ENCODE results near the gene ROR1. TPM values are rescaled to one million over a fixed set of nuclear protein-coding genes. Genes with fewer than 3 reads are reported as not detected.
"Not testable (repeated sequence)": the region's sequence is repeated elsewhere in the genome, so short reads cannot be mapped to it uniquely, and the experiment has no call there.

ROR1 gene
- polyA plus RNA-seq, 3 donors from 2014 or later: 1.1 to 3.3 (median 1.2) TPM

DNA sequence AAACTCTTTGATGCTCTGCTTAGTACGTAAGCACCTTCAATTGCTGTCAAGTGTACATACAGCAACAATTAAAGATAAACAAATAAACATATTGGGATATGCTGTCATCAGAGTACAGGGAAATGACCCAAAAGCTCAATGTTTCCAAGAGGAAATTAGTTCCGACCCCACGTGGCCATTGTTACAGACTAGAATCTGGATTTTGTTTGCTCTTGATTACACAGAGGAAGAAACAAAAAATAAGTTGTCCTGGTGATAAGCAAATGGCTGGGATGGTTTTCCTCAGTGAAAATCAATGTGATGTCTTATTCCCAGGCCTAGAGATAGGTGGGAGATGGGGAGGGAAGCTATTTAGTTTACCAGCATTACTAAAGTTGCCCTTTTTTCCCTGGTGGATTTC, 316.6 kb downstream of the ROR1 start:
- H3K9me3 Mint-ChIP-seq: no peaks in the 10 kb centered on the region
- H3K27ac Mint-ChIP-seq: no peak overlapping the region
- DNase-seq: no peak
- H3K27me3 Mint-ChIP-seq (ENCODE audit: low read depth in 3 of 3): peaks cover 2 to 4% (median 2%) of the 10 kb centered on the region in 3 donors
- H3K4me3 Mint-ChIP-seq: no peak overlapping the region
- no peaks in the 10 kb centered on the region for H3K36me3 Mint-ChIP-seq
- peaks cover 0 to 7% of the 10 kb centered on the region in 2 donors for H3K4me1 Mint-ChIP-seq

DNA sequence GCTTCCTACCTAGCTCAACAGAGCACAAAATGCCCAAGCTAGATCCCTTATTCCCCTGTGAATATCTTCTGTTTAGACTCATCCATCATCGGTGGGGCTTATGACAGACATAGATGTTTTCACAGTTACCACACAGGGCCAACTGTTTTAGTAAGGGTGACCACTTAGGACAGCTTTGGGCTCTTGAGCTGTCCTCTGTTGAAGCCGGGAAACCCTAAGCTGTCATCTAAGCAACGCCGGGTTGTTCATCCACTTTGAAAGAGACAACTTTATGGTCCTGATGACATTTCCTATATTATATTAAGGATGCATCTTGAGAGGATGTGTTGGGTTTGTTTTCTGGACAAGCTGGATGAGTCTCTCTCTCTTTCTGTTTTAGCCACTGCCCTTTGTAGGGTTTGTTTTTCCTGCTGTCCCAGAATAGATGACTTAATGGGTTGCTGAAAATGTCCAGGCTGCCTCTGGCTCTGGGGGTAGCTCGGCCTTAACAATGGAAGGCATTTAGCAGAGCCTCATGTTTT, 319.1 kb downstream of the ROR1 start:
- Mint-ChIP-seq H3K4me3 (no peak overlapping the region), H3K9me3 (peaks cover 0 to 3% (median 0%) of the 10 kb centered on the region in 6 donors), H3K4me1 (peaks cover 0 to 6% of the 10 kb centered on the region in 2 donors), H3K27me3 (ENCODE audit: low read depth in 3 of 3) (peaks cover 2 to 8% (median 3%) of the 10 kb centered on the region in 3 donors), H3K27ac (no peak overlapping the region), H3K36me3 (no peaks in the 10 kb centered on the region)
- DNase-seq: no peak

DNA sequence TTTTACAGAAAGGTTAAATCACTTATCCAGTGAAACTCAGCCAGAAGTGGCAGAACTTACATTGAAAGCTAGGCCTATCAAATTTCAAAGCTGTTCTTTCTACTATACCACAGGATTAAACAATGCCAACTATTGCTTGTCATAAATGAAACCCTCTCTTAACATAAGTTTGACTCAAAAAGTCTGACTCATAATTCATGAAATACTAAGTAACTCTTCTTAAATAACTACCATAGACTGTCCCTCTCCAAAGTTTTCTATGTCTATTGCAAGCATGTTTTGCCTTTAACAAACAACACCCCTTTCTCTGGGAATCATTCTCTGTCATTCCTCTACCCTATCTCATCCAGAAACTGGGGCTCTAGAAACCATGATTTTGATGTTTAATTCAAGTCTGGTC, 320.1 kb downstream of the ROR1 start:
- no peak for DNase-seq
- Mint-ChIP-seq H3K27ac (no peak overlapping the region), H3K4me3 (no peak overlapping the region), H3K4me1 (no peaks in the 10 kb centered on the region), H3K36me3 (no peaks in the 10 kb centered on the region), H3K27me3 (ENCODE audit: low read depth in 3 of 3) (peaks cover 1 to 5% (median 2%) of the 10 kb centered on the region in 3 donors), H3K9me3 (peaks cover 0 to 3% (median 0%) of the 10 kb centered on the region in 6 donors)

DNA sequence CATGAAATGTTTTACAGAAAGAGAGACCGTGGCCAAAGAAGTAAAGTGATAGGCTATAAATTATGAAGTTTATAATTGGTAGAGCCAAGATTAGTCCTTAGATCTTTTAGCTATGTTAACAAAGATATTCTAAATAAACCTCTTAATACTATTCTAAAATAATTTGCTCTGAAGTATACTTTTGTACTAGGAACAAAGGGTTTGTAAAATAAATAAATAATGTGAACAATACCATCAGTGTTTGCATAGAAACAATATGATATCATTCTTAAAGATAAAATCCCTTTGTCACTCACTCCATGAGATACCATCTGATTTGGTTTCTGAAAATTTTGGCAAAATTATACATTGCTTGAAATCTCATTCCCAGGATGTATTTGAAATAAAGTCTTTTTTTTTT, 322.0 kb downstream of the ROR1 start:
- Mint-ChIP-seq H3K27ac (no peak overlapping the region), H3K4me1 (no peaks in the 10 kb centered on the region), H3K4me3 (no peak overlapping the region), H3K9me3 (peaks cover 0 to 3% (median 0%) of the 10 kb centered on the region in 6 donors), H3K27me3 (ENCODE audit: low read depth in 3 of 3) (peaks cover 1 to 5% (median 2%) of the 10 kb centered on the region in 3 donors), H3K36me3 (no peaks in the 10 kb centered on the region)
- DNase-seq: no peak

DNA sequence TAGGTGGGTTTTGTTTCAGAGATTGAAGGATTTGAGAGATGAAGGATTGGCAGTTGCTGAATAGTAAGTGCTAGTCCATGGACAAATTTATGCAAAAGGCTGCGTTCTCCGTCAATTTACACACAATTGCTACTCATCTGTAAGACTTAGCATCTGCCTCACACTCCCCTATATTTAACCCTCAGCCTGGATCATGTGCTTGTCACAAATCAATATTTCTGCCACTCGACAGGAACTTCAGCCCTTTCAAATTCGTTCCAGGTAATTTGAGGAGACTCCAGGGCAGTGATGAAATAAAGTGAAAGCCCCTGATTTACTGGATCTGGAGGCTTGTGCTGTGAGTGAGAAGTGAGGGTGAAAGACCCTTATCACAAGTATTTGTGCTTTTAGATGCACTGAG, 324.0 kb downstream of the ROR1 start:
- DNase-seq: no peak
- Mint-ChIP-seq H3K4me3 (no peak overlapping the region), H3K27me3 (ENCODE audit: low read depth in 3 of 3) (peaks cover 0 to 5% (median 1%) of the 10 kb centered on the region in 3 donors), H3K27ac (no peak overlapping the region), H3K4me1 (no peaks in the 10 kb centered on the region), H3K36me3 (no peaks in the 10 kb centered on the region), H3K9me3 (peaks cover 0 to 3% (median 0%) of the 10 kb centered on the region in 6 donors)

DNA sequence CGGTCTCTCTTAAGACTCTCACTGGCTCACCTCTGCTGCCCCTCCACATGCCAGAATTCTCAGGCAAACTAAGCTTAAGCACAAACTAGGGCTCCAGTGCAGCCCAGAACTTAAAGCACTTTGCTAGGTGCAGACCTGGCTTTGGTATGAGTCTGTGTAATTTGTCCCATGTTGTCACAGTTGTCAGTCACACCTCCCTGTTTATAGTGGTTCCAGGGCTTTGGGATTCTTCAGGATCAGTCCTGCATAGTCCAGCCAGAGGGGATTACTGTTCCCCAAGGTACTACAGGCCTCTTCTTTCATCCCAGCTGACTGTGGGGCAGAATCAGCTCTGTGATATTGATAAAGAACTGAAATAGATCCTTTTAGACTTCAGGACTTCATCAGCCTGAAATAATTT, 324.6 kb downstream of the ROR1 start:
- H3K4me3 Mint-ChIP-seq: no peak overlapping the region
- H3K36me3 Mint-ChIP-seq: no peaks in the 10 kb centered on the region

DNA sequence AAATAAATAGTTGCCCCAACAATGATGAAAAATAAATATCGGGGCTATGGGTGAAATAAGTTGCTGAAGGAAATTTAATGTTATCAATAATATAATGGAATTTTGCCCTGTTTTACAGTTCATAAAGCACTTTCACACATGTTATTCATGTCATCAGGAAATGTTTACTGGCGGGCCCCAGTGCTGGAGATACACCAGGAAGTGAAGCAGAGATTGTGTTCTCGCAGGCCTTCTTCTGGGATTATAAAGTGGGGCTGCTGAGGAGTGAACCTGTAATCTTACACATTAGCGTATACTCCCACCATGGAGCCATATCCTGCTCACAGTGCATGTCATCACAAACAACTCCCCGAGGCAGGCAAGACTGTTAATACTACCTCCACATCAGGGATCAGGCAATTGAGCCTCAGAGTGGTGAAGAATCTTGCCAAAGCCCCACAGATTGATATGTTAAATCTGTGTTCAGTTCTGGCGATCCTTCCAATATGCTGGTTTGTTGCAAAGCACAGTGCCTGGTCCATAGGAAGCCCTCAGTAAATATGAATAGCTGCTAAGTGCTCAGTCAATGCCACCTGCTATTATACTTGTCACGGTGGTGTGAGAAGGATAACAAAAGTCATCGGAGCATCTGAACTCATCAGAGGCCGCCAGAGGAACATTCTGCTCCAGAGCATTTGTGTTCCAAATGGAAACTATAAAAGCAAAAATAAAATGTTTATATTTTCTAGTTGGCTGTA, 325.2 kb downstream of the ROR1 start:
- H3K36me3 Mint-ChIP-seq: no peaks in the 10 kb centered on the region
- no peaks in the 10 kb centered on the region for H3K4me1 Mint-ChIP-seq
- H3K4me3 Mint-ChIP-seq: no peak overlapping the region
- no peak for DNase-seq
- peaks cover 0 to 5% (median 1%) of the 10 kb centered on the region in 3 donors for H3K27me3 Mint-ChIP-seq (ENCODE audit: low read depth in 3 of 3)
- H3K9me3 Mint-ChIP-seq: peaks cover 0 to 3% (median 0%) of the 10 kb centered on the region in 6 donors
- no peak overlapping the region for H3K27ac Mint-ChIP-seq

More for the DNA sequence above, 324.6 kb downstream of the ROR1 start:
- DNase-seq: no peak
- Mint-ChIP-seq H3K27ac (no peak overlapping the region), H3K4me1 (no peaks in the 10 kb centered on the region), H3K9me3 (peaks cover 0 to 3% (median 0%) of the 10 kb centered on the region in 6 donors), H3K27me3 (ENCODE audit: low read depth in 3 of 3) (peaks cover 0 to 5% (median 1%) of the 10 kb centered on the region in 3 donors)

DNA sequence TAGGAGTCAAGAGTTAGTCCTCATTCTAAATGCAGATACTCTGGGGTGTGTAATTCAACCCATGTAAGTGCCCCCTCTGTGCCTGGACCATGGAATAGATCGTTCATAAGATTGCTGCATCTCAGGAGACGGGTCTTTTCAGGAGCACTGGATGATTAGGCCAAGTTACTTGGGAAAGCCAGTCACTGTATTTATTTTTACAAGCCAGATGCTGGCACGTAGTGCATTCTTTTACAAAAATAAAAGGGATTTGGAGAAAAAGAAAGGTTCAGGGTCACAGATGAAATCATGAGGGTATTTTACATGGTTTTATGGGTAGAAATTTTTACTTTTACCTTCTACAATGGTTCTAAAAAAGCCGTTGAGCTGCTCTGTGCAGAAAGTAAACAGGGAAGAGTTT, 327.0 kb downstream of the ROR1 start:
- Mint-ChIP-seq H3K4me1 (no peaks in the 10 kb centered on the region), H3K36me3 (no peaks in the 10 kb centered on the region), H3K27me3 (ENCODE audit: low read depth in 3 of 3) (peaks cover 1 to 3% (median 2%) of the 10 kb centered on the region in 3 donors), H3K9me3 (peaks cover 0 to 3% (median 0%) of the 10 kb centered on the region in 6 donors), H3K27ac (no peak overlapping the region), H3K4me3 (no peak overlapping the region)
- no peak for DNase-seq

DNA sequence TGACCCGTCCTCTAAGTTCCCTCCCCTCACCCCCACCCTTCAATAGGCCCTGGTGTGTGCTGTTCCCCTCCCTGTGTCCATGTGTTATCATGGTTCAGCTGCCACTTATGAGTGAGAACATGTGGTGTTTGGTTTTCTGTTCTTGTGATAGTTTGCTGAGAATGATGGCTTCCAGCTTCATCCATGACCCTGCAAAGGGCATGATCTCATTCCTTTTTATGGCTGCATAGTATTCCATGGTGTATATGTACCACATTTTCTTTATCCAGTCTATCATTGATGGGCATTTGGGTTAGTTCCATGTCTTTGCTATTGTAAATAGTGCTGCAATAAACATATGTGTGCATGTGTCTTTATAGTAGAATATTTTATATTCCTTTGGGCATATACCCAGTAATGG, 330.8 kb downstream of the ROR1 start:
- not testable (repeated sequence) for H3K4me3 Mint-ChIP-seq; H3K36me3 Mint-ChIP-seq; DNase-seq; H3K27me3 Mint-ChIP-seq (ENCODE audit: low read depth in 3 of 3); H3K27ac Mint-ChIP-seq; H3K9me3 Mint-ChIP-seq; H3K4me1 Mint-ChIP-seq

DNA sequence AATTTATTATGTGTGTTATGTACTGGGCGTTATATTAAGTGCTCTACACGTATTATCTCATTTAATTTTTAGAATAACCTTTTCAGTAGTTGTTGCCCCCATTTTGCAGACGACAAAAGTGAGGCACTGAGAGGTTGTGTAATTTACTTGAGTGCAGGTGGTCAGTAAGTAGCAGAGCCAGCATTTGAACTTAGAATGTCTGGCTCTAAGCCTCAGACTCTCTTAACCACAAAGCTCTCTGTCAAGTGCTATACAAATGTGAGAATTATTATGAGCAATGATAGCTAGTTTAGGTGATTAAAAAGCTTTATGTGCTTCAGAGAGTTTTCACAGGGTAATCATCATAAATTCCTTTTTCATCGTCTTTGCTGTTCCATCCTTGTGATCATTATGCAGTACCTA, 333.3 kb downstream of the ROR1 start:
- no peaks in the 10 kb centered on the region for H3K36me3 Mint-ChIP-seq

DNA sequence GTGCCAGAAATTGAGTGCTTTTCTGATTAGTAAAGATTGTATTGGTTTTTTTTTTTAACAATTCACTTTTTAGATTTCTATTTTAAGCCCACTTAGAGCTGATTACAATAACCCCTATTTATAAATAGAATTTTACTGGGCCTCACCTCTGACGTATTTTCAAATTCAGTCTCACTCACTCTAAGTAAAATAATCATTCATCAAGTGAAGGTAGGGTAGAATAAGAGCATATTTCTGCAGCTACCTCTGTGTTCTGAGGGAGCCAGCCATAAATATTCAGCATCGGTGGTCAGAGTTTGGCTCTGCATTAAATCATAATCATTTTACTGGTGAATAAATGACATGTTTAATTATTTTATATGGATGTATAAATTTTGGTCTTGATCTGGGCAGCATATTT, 333.8 kb downstream of the ROR1 start:
- H3K27me3 Mint-ChIP-seq (ENCODE audit: low read depth in 3 of 3): peaks cover 0 to 4% (median 4%) of the 10 kb centered on the region in 3 donors
- H3K4me3 Mint-ChIP-seq: no peak overlapping the region
- no peaks in the 10 kb centered on the region for H3K4me1 Mint-ChIP-seq
- no peak for DNase-seq
- H3K27ac Mint-ChIP-seq: no peak overlapping the region
- no peaks in the 10 kb centered on the region for H3K36me3 Mint-ChIP-seq
- H3K9me3 Mint-ChIP-seq: peaks cover 0 to 5% (median 0%) of the 10 kb centered on the region in 6 donors

More for the DNA sequence above, 333.3 kb downstream of the ROR1 start:
- Mint-ChIP-seq H3K4me3 (no peak overlapping the region), H3K4me1 (no peaks in the 10 kb centered on the region), H3K27me3 (ENCODE audit: low read depth in 3 of 3) (peaks cover 0 to 4% (median 4%) of the 10 kb centered on the region in 3 donors), H3K27ac (no peak overlapping the region), H3K9me3 (peaks cover 0 to 5% (median 0%) of the 10 kb centered on the region in 6 donors)
- no peak for DNase-seq

DNA sequence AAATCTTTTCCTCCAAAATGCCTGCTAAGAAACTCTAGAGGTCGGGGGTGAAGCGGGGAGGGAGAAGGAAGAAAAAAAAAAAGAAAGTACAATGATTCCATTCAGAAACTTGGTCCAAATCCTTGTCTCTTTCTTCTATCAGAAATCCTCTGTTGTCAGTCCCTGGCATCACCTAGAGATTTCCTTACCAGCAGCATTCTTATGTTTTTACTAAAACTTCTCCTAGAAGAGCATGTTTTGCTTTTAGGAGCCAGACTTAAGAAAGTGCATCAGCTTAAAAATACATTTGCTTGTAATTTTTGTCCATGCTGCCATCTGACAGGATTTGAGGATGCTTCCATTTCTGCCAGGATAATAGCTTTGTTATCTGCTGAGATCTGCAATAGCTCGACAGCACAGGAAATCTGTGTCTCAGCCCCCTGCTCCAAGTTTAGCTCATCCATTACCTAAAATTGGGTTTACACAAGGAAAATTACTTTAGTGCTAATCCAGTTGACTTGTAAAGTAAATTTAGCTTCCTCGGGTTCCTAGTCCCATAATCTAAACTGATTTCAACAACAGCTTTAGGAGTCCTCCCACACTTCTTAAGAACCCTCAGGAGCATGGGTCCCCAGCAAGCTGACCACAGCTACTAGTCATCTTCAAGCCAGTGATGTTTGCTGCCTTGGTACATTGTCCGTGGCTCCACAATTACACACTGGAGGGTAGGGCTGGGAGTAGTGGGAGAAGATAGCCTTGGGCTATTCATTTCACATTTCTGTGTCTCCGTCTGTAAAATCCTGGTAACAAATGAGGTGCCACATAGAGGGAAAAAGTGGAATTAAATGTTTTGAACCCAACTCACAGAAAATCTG, 337.3 kb downstream of the ROR1 start:
- H3K9me3 Mint-ChIP-seq: peaks cover 0 to 5% (median 0%) of the 10 kb centered on the region in 6 donors
- H3K36me3 Mint-ChIP-seq: no peaks in the 10 kb centered on the region
- no peak for DNase-seq
- no peak overlapping the region for H3K27ac Mint-ChIP-seq
- no peaks in the 10 kb centered on the region for H3K4me1 Mint-ChIP-seq
- no peak overlapping the region for H3K4me3 Mint-ChIP-seq
- H3K27me3 Mint-ChIP-seq (ENCODE audit: low read depth in 3 of 3): peaks cover 0 to 4% (median 2%) of the 10 kb centered on the region in 3 donors

DNA sequence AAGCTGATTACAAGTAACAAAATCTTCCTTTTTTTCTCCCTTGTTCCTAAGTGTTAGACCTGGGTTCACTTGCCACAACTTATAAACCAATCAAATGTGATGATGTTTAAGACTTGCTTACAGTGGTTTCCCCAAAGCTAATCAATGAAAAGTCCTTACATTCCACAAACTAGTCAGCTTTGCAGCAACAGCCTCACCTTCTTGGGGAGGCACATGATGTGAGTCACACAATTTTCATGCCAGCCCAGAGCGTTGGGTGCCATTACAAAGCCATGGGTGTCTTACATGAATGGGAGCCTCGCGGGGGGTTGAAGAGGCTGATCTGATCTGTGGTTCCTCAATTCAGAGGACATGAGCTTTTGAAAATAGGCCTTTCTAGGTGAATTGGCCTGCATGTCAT, 338.0 kb downstream of the ROR1 start:
- Mint-ChIP-seq H3K36me3 (no peaks in the 10 kb centered on the region), H3K27me3 (ENCODE audit: low read depth in 3 of 3) (peaks cover 0 to 2% (median 1%) of the 10 kb centered on the region in 3 donors)

DNA sequence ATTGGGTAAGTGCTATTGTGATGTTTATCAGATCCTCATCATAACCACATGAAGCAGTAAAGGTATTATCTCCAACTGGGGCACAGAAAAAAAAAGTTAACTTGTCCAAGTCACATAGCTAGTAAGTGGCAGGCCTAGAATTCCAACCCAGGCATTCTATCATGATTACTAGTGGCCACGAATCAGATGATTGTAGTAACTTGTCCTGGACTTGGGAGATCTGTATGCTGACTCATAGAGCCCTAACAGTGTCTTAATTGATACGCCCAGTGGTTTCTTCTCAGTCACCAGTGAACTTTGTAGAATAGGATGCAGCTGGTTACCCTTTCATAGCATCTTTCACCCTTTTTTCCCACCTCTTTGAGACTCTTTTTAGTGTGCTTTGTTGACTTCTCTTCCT, 338.5 kb downstream of the ROR1 start:
- no peak for DNase-seq
- Mint-ChIP-seq H3K4me3 (no peak overlapping the region), H3K4me1 (no peaks in the 10 kb centered on the region), H3K9me3 (no peaks in the 10 kb centered on the region), H3K27ac (no peak overlapping the region), H3K27me3 (ENCODE audit: low read depth in 3 of 3) (peaks cover 0 to 2% (median 0%) of the 10 kb centered on the region in 3 donors), H3K36me3 (no peaks in the 10 kb centered on the region)

More for the DNA sequence above, 338.0 kb downstream of the ROR1 start:
- H3K4me1 Mint-ChIP-seq: no peaks in the 10 kb centered on the region
- no peak for DNase-seq
- no peak overlapping the region for H3K4me3 Mint-ChIP-seq
- no peaks in the 10 kb centered on the region for H3K9me3 Mint-ChIP-seq
- H3K27ac Mint-ChIP-seq: no peak overlapping the region
